OCI-LY7 (cell line): ENCODE data around the gene DPP8.

Experiments used
- EZH2phosphoT487 ChIP-seq: fragments of 200-600 bp; sonication (generic); IDR thresholded peaks from 2 replicates; pipeline ENCODE4 v1.6.1; 2018; ENCODE audit warnings: low read depth, borderline replicate concordance, mild to moderate bottlenecking, mixed run types, antibody characterized with exemption, low read length, moderate library complexity, mixed read lengths
- TF ChIP-seq, protein P1 (sequence below): fragments of 200-600 bp; sonication (generic); conservative IDR thresholded peaks from 2 replicates; pipeline ENCODE4 v1.5.1; 2014; ENCODE audit warnings: mild to moderate bottlenecking, antibody characterized with exemption, low read length, moderate library complexity, mixed read lengths

DNA sequence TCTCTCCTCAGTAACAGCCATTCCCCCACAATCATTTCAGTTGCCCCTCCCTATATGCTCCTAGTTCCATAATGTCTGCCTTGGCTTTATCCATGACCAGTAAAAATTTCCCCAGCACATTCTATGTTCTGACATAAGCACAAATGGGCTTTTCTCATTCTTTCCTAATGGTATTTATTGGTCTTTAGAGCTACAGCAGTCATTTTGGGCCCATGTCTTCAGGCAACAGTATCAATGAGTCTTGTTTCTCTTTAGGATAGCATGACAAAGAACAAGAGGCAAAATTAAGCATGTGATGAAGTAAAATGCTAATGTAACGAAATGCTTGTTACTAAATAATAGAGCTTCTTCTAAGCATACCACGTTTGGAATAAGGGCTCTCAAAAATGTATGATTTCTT, 8.2 kb downstream of the DPP8 start:
- TF ChIP-seq, protein P1, sequence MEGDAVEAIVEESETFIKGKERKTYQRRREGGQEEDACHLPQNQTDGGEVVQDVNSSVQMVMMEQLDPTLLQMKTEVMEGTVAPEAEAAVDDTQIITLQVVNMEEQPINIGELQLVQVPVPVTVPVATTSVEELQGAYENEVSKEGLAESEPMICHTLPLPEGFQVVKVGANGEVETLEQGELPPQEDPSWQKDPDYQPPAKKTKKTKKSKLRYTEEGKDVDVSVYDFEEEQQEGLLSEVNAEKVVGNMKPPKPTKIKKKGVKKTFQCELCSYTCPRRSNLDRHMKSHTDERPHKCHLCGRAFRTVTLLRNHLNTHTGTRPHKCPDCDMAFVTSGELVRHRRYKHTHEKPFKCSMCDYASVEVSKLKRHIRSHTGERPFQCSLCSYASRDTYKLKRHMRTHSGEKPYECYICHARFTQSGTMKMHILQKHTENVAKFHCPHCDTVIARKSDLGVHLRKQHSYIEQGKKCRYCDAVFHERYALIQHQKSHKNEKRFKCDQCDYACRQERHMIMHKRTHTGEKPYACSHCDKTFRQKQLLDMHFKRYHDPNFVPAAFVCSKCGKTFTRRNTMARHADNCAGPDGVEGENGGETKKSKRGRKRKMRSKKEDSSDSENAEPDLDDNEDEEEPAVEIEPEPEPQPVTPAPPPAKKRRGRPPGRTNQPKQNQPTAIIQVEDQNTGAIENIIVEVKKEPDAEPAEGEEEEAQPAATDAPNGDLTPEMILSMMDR = no peak
- no peak for TF ChIP-seq EZH2phosphoT487
